HK-2 (cell line): Measurements from ENCODE around the gene TEAD4.

Source experiments
- DNase-seq: peaks from one replicate; pipeline ENCODE4 v3.0.0-alpha.2; 2018; ENCODE audit not compliant: unreplicated experiment

The TEAD4 gene

DNA sequence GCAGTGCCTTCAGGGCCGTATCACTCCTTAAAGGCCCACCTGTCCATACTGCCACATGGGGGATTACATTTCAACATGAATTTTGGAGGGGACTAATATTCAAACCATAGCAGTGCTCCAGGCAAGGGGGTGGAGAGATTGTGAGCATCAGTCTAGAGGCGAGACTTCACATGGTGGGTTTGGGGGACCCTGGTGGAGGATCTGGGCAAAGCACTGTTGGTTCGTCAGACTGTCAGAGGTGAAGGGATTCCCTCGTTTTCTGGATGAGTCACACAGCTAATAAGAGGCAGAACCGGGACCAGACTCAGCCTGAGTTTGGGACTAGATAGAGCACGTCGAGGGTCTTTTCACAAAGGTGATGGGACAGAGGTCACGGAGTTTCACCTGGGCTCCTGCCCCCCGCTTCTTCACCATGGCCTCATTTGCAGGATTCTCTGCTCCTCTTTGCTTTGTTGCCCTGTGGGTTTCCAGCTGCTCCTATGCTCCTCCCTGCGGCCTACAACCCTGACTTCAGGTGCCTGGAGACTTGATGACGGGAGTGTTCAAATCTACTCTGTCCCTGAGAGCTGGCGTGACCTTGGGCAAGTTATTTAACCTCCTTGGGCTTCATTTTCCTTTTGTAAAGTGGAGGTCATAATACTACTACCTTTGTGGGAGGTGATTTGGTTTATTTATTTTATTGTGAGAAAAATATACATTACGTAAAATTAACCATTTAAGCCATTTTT, 41.5 kb downstream of the TEAD4 start:
- no peak for DNase-seq

- no peak for DNase-seq
These were observed 43.4 kb downstream of the TEAD4 start for GRCh38 chr12:3002646-3003045.

DNA sequence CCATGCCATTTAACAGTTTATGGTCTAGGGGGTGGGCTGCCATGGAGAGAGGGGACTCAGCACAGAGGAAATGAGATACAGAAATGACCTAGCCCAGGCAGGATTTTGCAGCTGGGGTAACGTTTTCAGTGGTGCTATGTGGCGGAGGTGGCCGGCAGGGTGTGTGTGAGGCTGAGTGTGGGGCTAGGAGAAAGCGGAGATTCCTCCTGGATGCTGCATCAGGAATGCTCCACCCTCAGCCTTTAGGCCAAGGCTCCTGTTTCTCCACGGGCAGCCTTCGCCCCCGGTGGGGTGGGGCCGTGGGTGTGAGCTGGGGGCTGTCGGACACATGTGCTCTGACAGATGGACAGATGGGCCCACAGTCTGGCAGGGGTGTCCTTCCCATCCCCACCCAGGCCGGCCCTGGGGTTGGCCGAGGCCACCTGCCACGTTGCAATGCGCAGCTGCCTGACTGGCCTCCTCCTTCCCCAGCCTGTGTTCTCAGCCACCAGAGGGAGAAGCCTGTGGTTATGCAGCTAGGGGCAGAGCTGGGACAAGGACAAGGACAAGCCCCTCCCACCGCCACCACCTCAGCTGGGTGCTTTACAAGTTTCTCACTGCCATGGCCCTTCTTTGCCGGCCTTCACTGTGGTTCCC, 44.3 kb downstream of the TEAD4 start:
- no peak for DNase-seq

- DNase-seq: no peak
These were observed 45.7 kb downstream of the TEAD4 start for GRCh38 chr12:3004655-3005565.

DNA sequence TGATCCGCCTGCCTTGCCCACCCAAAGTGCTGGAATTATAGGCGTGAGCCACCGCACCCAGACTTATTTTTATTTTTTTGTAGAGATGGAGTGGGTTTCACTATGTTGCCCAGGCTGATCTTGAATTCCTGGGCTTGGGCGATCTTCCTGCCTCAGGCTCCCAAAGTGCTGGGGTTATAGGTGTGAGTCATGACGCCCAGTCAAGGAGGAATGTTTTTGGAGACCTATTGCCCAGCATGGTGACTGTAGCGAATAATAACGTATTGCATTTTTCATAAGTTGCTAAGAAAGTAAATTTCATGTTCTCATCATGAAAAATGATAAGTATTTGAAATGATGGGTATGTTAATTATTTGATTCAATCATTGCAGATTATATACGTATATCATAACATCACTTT, 46.5 kb downstream of the TEAD4 start:
- no peak for DNase-seq

GRCh38 chr12:3009780-3010179, 50.6 kb downstream of the TEAD4 start:
- no peak for DNase-seq

GRCh38 chr12:3010214-3010930, 51.2 kb downstream of the TEAD4 start:
- peak; percentile 30 for DNase-seq

- DNase-seq: no peak
These were observed 53.6 kb downstream of the TEAD4 start for GRCh38 chr12:3012786-3013185.

DNA sequence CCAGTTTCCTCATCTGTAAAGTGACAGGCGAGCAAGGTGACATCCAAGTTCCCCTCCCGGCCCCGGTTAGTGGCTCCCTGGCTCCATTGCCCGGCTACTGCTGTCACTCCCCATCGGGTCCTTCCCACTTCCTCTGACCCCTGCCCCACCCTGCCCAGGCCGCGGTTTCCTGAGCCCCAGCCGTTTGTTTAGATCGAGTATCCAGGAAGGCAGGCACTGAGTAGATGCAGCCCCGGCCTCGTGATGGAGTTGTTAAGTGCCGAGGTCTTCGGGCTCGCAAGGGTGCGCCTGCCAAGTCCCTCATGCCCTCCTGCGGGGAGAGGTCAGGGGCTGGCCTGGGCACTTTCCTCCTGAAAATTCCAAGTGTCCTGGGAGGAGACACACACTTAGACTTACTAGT, 55.4 kb downstream of the TEAD4 start:
- DNase-seq: no peak

DNA sequence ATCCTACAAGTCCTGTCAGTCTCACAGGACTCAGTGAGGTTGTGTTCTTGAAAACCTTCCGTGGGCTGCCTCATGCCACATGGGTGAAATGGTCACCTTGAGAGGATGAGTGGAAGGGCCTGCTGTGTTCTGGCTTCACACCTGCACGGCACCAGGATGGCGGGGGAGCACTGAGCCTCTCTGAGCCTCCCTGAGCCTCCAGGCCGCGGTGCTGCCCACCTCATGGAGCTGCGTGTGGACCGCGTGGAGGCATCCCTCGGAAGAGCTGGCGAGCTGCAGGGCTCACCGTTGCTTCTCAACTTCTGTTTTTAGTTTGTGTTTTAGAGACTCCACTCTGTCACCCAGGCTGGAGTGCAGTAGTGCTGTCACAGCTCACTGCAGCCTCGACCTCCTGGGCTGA, 56.2 kb downstream of the TEAD4 start:
- DNase-seq: no peak

- no peak for DNase-seq
These were observed 57.0 kb downstream of the TEAD4 start for GRCh38 chr12:3016191-3016590.

DNA sequence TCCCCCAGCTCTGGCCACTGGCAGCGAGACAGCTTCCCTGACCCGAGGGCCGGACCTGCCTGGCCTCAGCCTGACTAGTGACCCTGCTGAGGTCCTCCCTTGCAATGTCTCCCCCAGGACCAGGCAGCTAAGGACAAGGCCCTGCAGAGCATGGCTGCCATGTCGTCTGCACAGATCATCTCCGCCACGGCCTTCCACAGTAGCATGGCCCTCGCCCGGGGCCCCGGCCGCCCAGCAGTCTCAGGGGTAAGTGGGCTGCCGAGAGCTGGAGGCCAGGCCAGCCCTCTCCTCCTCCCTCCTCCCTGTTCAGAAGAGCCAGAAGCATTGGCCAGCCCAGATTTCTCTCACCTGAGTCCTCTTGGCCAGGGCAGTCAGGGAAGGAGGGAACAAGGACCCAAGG, 58.1 kb downstream of the TEAD4 start:
- no peak for DNase-seq

- no peak for DNase-seq
These were observed 59.2 kb downstream of the TEAD4 start for GRCh38 chr12:3018284-3019004.

GRCh38 chr12:3019005-3019680, 59.9 kb downstream of the TEAD4 start:
- no peak for DNase-seq

DNA sequence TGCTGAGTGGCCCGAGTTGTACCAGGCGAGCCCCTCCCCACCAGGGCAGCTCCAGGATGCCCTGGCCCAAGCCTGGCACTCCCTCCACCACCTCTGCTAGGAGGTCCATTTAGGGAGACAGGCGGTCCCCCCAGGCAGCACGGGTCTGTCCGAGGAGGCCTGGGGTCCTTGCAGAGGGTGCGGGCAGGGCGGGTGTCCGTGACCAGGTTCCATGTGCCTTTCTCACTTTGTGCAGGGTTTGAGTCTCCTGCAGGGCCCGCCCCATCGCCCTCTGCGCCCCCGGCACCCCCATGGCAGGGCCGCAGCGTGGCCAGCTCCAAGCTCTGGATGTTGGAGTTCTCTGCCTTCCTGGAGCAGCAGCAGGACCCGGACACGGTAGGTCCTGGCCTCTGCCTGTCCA, 61.2 kb downstream of the TEAD4 start:
- DNase-seq: no peak

DNA sequence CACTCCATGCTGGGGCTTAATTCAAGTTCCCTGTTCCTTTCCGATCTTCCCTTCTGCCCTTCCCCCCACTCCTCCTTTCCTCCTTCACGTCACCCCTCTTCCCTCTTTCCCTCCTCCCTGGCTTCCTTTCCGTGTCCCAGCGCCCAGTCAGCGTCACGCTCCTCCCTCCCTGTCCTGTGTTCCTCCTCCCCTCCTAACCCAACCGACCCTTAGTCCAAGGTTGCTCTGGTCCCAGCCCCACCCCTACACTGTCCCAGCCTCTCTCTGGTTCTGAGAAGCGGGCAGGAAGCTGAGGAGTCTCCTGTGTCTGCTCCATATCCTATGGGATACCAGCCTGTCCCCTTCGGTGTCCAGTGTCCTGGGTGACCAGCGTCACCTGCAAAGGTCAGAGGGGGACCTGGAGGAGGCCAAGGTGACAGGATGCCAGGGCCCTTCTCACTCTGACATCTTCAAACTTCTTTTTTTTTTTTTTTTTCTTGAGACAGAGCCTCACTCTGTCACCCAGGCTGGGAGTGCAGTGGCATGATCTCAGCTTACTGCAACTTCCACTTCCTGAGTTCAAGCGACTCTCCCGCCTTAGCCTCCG, 61.7 kb downstream of the TEAD4 start:
- DNase-seq: no peak

- no peak for DNase-seq
These were observed 63.2 kb downstream of the TEAD4 start for GRCh38 chr12:3022411-3022810.

DNA sequence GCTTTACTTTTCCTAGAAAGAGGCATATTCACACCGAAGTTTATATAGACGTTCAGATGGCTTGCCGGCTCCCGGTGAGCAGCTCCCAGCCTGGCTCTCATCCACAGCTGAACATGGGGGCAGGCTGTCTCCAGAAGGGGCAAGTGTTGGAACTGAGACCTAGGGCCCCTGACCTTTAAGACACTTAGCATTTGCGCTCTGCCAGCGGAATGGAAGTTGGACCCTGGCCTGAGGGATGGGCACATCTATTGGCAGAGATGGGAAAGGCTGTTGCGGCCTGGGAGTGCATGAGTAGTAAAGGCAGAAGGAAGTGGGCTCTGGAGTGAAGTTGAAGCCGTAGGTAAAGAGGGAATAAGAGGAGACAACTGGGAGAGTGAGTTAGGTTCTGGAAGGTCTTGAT, 63.8 kb downstream of the TEAD4 start:
- no peak for DNase-seq

GRCh38 chr12:3028108-3028507, 68.9 kb downstream of the TEAD4 start:
- no peak for DNase-seq

DNA sequence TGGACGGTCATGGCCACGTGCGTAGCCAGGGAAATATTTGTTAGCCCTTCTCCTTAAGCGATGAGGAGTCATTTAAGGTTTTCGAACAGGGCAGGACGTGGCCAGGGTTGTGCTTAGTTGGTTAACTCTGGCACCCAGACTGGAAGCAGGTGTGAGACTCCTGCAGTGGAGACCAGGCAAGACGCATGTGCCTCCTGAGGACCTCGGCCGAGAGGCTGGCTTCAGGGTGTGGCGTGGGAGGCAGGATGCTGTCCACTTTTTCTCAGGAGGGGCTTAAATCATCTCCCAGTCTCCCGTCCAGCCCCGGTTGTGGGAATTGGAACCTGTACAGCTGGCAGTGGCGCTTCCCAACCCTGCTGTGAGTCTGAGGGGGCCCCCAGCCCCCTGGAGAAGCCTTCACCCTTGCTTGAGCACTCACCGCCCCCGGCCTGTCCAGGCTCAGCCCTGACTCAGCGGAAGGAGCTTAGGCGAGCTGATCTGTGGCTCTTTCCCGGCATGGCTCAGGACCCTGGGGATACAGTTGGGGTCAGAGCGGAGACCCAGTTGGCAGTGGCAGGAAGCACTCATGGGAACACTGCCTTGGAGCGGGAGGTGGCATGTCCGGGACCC, 71.7 kb downstream of the TEAD4 start:
- no peak for DNase-seq
